ENCODE measurements around the gene HEATR5B. TPM values are rescaled to one million over a fixed set of nuclear protein-coding genes. Genes with fewer than 3 reads are reported as not detected.

The HEATR5B gene
- total RNA-seq, 1 experiment from 2014 or later: 12.6 TPM

DNA sequence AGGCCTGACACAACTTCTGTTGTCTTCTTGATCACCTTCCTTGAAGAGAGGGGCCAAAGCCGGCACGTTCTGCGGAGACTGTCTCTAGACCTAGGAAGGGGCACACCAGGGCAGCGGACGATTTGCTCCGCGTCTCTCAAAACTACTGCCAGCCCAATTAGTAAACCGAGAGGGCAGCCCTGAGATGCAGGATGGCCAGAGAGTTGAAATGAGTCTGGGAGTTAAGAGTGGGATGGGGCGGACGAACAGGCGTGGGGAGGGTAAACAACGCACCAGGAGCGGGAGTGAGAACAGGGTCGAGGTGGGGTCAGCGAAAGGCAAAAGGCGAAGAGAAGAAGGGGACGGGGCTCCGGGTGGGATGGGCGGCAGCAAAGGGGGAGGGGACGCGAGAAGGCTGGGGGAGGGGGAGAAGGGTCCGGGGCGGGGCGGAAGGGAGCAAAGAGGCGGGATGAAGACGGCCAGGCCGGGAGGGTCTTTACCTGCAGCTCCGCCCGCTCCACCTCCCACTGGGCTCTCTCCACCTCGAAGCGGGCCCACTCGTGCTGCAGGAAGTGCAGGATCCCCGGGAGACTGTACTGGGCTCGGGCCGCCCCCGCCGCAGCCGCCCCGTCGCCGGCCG, 118.3 kb downstream of the HEATR5B start (continued):
- TF ChIP-seq, protein P1, sequence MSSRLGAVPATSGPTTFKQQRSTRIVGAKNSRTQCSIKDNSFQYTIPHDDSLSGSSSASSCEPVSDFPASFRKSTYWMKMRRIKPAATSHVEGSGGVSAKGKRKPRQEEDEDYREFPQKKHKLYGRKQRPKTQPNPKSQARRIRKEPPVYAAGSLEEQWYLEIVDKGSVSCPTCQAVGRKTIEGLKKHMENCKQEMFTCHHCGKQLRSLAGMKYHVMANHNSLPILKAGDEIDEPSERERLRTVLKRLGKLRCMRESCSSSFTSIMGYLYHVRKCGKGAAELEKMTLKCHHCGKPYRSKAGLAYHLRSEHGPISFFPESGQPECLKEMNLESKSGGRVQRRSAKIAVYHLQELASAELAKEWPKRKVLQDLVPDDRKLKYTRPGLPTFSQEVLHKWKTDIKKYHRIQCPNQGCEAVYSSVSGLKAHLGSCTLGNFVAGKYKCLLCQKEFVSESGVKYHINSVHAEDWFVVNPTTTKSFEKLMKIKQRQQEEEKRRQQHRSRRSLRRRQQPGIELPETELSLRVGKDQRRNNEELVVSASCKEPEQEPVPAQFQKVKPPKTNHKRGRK (CRISPR knock-in tag; IDR thresholded peaks at IDR 0.05; ENCODE audit: borderline replicate concordance): no peak
- TF ChIP-seq, protein P2, sequence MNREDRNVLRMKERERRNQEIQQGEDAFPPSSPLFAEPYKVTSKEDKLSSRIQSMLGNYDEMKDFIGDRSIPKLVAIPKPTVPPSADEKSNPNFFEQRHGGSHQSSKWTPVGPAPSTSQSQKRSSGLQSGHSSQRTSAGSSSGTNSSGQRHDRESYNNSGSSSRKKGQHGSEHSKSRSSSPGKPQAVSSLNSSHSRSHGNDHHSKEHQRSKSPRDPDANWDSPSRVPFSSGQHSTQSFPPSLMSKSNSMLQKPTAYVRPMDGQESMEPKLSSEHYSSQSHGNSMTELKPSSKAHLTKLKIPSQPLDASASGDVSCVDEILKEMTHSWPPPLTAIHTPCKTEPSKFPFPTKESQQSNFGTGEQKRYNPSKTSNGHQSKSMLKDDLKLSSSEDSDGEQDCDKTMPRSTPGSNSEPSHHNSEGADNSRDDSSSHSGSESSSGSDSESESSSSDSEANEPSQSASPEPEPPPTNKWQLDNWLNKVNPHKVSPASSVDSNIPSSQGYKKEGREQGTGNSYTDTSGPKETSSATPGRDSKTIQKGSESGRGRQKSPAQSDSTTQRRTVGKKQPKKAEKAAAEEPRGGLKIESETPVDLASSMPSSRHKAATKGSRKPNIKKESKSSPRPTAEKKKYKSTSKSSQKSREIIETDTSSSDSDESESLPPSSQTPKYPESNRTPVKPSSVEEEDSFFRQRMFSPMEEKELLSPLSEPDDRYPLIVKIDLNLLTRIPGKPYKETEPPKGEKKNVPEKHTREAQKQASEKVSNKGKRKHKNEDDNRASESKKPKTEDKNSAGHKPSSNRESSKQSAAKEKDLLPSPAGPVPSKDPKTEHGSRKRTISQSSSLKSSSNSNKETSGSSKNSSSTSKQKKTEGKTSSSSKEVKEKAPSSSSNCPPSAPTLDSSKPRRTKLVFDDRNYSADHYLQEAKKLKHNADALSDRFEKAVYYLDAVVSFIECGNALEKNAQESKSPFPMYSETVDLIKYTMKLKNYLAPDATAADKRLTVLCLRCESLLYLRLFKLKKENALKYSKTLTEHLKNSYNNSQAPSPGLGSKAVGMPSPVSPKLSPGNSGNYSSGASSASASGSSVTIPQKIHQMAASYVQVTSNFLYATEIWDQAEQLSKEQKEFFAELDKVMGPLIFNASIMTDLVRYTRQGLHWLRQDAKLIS (CRISPR knock-in tag; IDR thresholded peaks at IDR 0.05; ENCODE audit: borderline replicate concordance): no peak
- TF ChIP-seq, protein P3, sequence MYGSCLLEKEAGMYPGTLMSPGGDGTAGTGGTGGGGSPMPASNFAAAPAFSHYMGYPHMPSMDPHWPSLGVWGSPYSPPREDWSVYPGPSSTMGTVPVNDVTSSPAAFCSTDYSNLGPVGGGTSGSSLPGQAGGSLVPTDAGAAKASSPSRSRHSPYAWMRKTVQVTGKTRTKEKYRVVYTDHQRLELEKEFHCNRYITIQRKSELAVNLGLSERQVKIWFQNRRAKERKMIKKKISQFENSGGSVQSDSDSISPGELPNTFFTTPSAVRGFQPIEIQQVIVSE (CRISPR knock-in tag; IDR thresholded peaks at IDR 0.05; ENCODE audit: borderline replicate concordance): no peak

DNA sequence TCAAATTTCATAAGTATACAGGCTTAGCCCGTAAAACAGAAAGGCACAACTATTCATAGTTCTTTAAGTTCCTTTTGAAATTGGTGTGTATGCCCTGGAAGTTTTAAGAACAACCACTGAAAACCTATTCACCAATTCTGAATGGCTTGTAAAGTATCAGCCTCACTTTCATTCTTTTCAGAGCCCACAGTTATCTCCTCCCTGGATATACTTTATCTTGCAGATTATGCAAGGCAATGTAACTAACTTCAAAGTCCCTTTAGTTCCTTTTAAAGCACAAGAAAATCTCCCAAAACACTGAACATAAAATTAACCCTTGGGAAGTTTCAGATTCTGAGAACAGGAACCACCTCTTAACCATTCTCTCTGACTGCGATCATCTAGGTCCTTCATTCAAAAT, 119.0 kb downstream of the HEATR5B start:
- TF ChIP-seq NFE2L1 (CRISPR knock-in tag; IDR thresholded peaks at IDR 0.05) (no peak), IRF2 (CRISPR knock-in tag; IDR thresholded peaks at IDR 0.05; ENCODE audit: borderline replicate concordance, low read depth) (no peak)
- TF ChIP-seq, protein P4, sequence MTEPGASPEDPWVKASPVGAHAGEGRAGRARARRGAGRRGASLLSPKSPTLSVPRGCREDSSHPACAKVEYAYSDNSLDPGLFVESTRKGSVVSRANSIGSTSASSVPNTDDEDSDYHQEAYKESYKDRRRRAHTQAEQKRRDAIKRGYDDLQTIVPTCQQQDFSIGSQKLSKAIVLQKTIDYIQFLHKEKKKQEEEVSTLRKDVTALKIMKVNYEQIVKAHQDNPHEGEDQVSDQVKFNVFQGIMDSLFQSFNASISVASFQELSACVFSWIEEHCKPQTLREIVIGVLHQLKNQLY (CRISPR knock-in tag; IDR thresholded peaks at IDR 0.05): no peak
- TF ChIP-seq, protein P5, sequence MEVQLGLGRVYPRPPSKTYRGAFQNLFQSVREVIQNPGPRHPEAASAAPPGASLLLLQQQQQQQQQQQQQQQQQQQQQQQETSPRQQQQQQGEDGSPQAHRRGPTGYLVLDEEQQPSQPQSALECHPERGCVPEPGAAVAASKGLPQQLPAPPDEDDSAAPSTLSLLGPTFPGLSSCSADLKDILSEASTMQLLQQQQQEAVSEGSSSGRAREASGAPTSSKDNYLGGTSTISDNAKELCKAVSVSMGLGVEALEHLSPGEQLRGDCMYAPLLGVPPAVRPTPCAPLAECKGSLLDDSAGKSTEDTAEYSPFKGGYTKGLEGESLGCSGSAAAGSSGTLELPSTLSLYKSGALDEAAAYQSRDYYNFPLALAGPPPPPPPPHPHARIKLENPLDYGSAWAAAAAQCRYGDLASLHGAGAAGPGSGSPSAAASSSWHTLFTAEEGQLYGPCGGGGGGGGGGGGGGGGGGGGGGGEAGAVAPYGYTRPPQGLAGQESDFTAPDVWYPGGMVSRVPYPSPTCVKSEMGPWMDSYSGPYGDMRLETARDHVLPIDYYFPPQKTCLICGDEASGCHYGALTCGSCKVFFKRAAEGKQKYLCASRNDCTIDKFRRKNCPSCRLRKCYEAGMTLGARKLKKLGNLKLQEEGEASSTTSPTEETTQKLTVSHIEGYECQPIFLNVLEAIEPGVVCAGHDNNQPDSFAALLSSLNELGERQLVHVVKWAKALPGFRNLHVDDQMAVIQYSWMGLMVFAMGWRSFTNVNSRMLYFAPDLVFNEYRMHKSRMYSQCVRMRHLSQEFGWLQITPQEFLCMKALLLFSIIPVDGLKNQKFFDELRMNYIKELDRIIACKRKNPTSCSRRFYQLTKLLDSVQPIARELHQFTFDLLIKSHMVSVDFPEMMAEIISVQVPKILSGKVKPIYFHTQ (CRISPR knock-in tag; IDR thresholded peaks at IDR 0.05): no peak
- H3K27ac Mint-ChIP-seq: peak overlapping the region; percentile 95
- ChIA-PET CTCF (no interaction called here), POLR2A (no interaction called here)
- DNase-seq (ENCODE audit: low spot score) (no peak), ATAC-seq (no peak)
- no peaks in the 10 kb centered on the region; the same call in 1 of the 2 replicates for H3K27me3 Mint-ChIP-seq (ENCODE audit: low read depth)
- H3K4me3 Mint-ChIP-seq: peak overlapping the region; percentile 94
- peaks cover 67% of the 10 kb centered on the region for H3K4me1 Mint-ChIP-seq
- H3K9me3 Mint-ChIP-seq: no peaks in the 10 kb centered on the region
- no peaks in the 10 kb centered on the region for H3K36me3 Mint-ChIP-seq

DNA sequence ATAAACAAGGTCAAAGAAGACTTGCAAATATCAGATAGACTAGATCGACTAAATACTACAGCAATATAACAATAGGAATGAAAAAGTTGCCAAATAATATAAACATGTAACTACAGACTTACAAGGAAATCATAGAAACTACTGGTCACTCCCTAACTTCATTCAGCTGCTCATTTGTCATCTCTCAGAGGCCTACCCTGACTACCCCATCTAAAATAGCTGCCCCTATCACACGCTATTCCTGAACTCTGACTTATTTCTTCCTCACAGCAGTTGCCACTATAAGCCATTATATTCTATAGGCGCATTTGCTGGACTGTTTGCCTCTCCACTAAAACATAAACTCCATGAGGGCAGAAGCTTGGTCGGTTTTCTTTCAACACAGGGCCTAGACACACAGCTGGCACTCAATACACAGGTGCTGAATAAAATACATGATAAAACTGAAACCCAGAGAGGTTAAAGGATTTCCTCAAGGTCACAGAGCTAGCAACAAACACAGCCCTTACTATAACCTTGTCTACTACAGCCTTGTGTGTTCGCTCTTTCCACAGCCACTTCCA, 119.6 kb downstream of the HEATR5B start:
- Mint-ChIP-seq H3K27ac (peak overlapping the region; percentile 52; the same call in 1 of the 2 replicates), H3K4me3 (peak overlapping the region; percentile 94)
- no peak for ATAC-seq

More for the DNA sequence above, 119.6 kb downstream of the HEATR5B start:
- no peak for DNase-seq (ENCODE audit: low spot score)
- POLR2A ChIA-PET: no interaction called here
- 0 out of 2 replicates have a peak, but pooled peaks have one; percentile 16 for TF ChIP-seq ETV6 (CRISPR knock-in tag; IDR thresholded peaks at IDR 0.05)
- TF ChIP-seq, protein P6, sequence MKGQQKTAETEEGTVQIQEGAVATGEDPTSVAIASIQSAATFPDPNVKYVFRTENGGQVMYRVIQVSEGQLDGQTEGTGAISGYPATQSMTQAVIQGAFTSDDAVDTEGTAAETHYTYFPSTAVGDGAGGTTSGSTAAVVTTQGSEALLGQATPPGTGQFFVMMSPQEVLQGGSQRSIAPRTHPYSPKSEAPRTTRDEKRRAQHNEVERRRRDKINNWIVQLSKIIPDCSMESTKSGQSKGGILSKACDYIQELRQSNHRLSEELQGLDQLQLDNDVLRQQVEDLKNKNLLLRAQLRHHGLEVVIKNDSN (CRISPR knock-in tag; IDR thresholded peaks at IDR 0.05): no peak
- Mint-ChIP-seq H3K27me3 (ENCODE audit: low read depth) (no peaks in the 10 kb centered on the region; the same call in 1 of the 2 replicates), H3K4me1 (peaks cover 70% of the 10 kb centered on the region), H3K9me3 (no peaks in the 10 kb centered on the region), H3K36me3 (no peaks in the 10 kb centered on the region)
- CTCF ChIA-PET: no interaction called here

All from WTC11 (cell line).